ENCODE results near the gene PPIE. TPM values are rescaled to one million over a fixed set of nuclear protein-coding genes. Genes with fewer than 3 reads are reported as not detected.

Gene PPIE
- total and polyA plus RNA-seq, 2 experiments from 2014 or later, result 27.8 to 51.9 TPM

GRCh38 chr1:39733161-39733560, 5.5 kb upstream of the PPIE start:
- Mint-ChIP-seq H3K9me3 (no peaks in the 10 kb centered on the region; the same call in 2 of the 3 replicates), H3K4me3 (no peak overlapping the region), H3K4me1 (no peaks in the 10 kb centered on the region), H3K27ac (no peak overlapping the region), H3K36me3 (ENCODE audit: low read depth) (no peaks in the 10 kb centered on the region), H3K27me3 (ENCODE audit: insufficient read depth, low read depth, poor library complexity) (peaks cover 57% of the 10 kb centered on the region)
- Histone ChIP-seq H3K4me3 (no peak overlapping the region), H3F3A (replicated peaks; ENCODE audit: low read depth) (no peaks in the 10 kb centered on the region), H2AFZ (no peak overlapping the region), H3K4me1 (ENCODE audit: insufficient read depth) (no peaks in the 10 kb centered on the region), H3K79me2 (replicated peaks; ENCODE audit: insufficient read depth) (no peaks in the 10 kb centered on the region), H3K9me2 (ENCODE audit: insufficient read depth) (peaks cover 8% of the 10 kb centered on the region; the same call in 1 of the 2 replicates), H4K20me1 (replicated peaks; ENCODE audit: insufficient read depth) (no peaks in the 10 kb centered on the region; the same call in 1 of the 2 replicates), H3K4me2 (no peak overlapping the region), H3K27me3 (ENCODE audit: insufficient read depth) (peaks cover 100% of the 10 kb centered on the region), H3K27ac (ENCODE audit: low read depth) (no peak overlapping the region), H3K36me3 (ENCODE audit: insufficient read depth) (no peaks in the 10 kb centered on the region)
- DNase-seq (ENCODE audit: low spot score) (no peak), ATAC-seq (no peak)
- TF ChIP-seq EZH2 (IDR thresholded peaks at IDR 0.05; ENCODE audit: low read depth, unreplicated experiment) (no peak), REST (IDR thresholded peaks at IDR 0.05; ENCODE audit: unreplicated experiment) (no peak), JUNB (IDR thresholded peaks at IDR 0.05; ENCODE audit: unreplicated experiment) (no peak), POLR2AphosphoS5 (IDR thresholded peaks at IDR 0.05; ENCODE audit: low read depth) (no peak), STAT1 (IDR thresholded peaks at IDR 0.05; ENCODE audit: unreplicated experiment) (no peak), NANOG (IDR thresholded peaks at IDR 0.05; ENCODE audit: borderline replicate concordance) (no peak)

- H3K27me3 ChIP-seq (ENCODE audit: insufficient read depth), result peaks cover 74% of the 10 kb centered on the region
- H3K9me2 ChIP-seq (ENCODE audit: insufficient read depth), result peaks cover 12% of the 10 kb centered on the region; the same call in 1 of the 2 replicates
- ATAC-seq (no peak), DNase-seq (ENCODE audit: low spot score) (no peak)
- H3K4me2 ChIP-seq, result no peak overlapping the region
- peaks cover 7% of the 10 kb centered on the region for H3K4me1 Mint-ChIP-seq
- no peak overlapping the region for H3K27ac ChIP-seq (ENCODE audit: low read depth)
- H3K36me3 Mint-ChIP-seq (ENCODE audit: low read depth), result no peaks in the 10 kb centered on the region
- H3K79me2 ChIP-seq (replicated peaks; ENCODE audit: insufficient read depth), result peaks cover 3% of the 10 kb centered on the region
- no peak overlapping the region for H2AFZ ChIP-seq
- H3K36me3 ChIP-seq (ENCODE audit: insufficient read depth), result peaks cover 3% of the 10 kb centered on the region; the same call in 1 of the 2 replicates
- H3K27me3 Mint-ChIP-seq (ENCODE audit: insufficient read depth, low read depth, poor library complexity), result peaks cover 43% of the 10 kb centered on the region
- H4K20me1 ChIP-seq (replicated peaks; ENCODE audit: insufficient read depth), result peaks cover 6% of the 10 kb centered on the region
- H3K9me3 Mint-ChIP-seq, result no peaks in the 10 kb centered on the region; the same call in 1 of the 3 replicates
- H3K4me1 ChIP-seq (ENCODE audit: insufficient read depth), result peaks cover 9% of the 10 kb centered on the region; the same call in 1 of the 2 replicates
- H3F3A ChIP-seq (replicated peaks; ENCODE audit: low read depth), result no peaks in the 10 kb centered on the region
- H3K4me3 ChIP-seq, result no peak overlapping the region
- no peak overlapping the region for H3K4me3 Mint-ChIP-seq
- TF ChIP-seq ZNF331 (CRISPR knock-in tag; IDR thresholded peaks at IDR 0.05; ENCODE audit: low read depth), result no peak
- no peak overlapping the region for H3K27ac Mint-ChIP-seq
These were observed 3.0 kb upstream of the PPIE start for GRCh38 chr1:39735731-39736130.
